Measurements from ENCODE around the gene USP51. TPM values are rescaled to one million over a fixed set of nuclear protein-coding genes. Genes with fewer than 3 reads are reported as not detected.

USP51 gene
- 4.7 TPM for polyA plus RNA-seq (2013, experiment 1 of 2)
- polyA plus RNA-seq (2013, experiment 2 of 2) = 4.7 TPM

DNA sequence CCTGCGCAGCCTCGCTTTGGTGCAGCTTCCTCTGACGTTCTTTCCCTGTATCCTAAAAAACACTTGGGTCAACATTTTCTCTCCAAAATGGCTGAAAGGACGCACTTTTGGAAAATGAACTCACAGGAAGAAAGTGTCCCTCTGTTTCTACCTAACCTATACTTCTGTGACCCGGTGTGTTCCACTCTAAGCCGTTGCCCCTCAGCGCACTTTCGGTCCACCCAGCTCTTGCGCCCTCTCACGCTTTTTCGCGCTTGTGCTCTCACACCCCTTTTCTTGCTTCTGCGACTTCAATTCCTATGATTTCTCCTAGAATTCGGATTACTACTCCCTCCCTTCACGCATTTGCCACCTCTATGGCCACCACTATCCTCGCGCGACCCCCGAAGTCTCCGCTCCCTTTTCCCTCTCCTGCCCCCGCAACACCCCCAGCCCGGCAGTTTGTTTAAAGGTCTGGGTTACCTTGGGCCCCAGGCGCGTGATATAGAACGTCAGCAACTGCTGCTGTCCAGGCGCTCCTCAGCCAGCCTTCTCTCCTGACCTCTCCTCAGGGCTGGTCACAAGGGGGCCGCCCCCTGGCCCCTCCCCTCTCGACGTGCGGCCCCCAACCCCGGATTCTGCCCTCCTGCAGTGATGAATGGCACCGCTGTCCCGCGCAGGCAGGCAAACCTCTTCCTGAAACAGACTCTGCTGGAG lies at the start of gene USP51:
Gene USP51 (minus strand): TSS at position 535 of the 696 bp plus-strand sequence. CDS start 909 bp downstream, outside the sequence.
- DNase-seq = peak; percentile 83
- H3K18ac ChIP-seq (ENCODE audit: low read length) = peak within 1 kb of the TSS; percentile 70
- H3K4me3 ChIP-seq (ENCODE audit: low read length) = peak within 1 kb of the TSS; percentile 66
- H2BK15ac ChIP-seq (replicated peaks; ENCODE audit: low read depth) = no peak within 1 kb of the TSS
- peak within 1 kb of the TSS; percentile 28 for H2BK120ac ChIP-seq (ENCODE audit: low read depth, low read length)
- H3K4me2 ChIP-seq (ENCODE audit: low read length) = peak within 1 kb of the TSS; percentile 54
- no peak within 1 kb of the TSS for H3K23ac ChIP-seq (ENCODE audit: low read length)
- no peak within 1 kb of the TSS for H3K4ac ChIP-seq (ENCODE audit: low read depth, low read length)
- H3K79me1 ChIP-seq (ENCODE audit: low read length) = no peaks in the 10 kb centered on the region
- H3K79me2 ChIP-seq (ENCODE audit: control insufficient read depth, insufficient read depth, low read length) = no peaks in the 10 kb centered on the region
- no peak within 1 kb of the TSS for H2AK5ac ChIP-seq (ENCODE audit: low read length)
- H3K9ac ChIP-seq (ENCODE audit: low read length) = peak within 1 kb of the TSS; percentile 75
- no peak within 1 kb of the TSS for H4K5ac ChIP-seq (ENCODE audit: low read length)
- no CpG with 5 or more reads among the region's 34 CpGs for whole genome bisulfite sequencing (ENCODE audit: extremely low coverage, insufficient coverage, low lambda C conversion rate)
- peak within 1 kb of the TSS; percentile 87 for H3K27ac ChIP-seq (ENCODE audit: low read depth, low read length)
- H4K8ac ChIP-seq (ENCODE audit: low read depth, low read length) = no peak within 1 kb of the TSS
- H3K56ac ChIP-seq (ENCODE audit: low read length) = peak within 1 kb of the TSS; percentile 92
- H3K27me3 ChIP-seq (ENCODE audit: insufficient read depth, low read length, poor library complexity) = no peaks in the 10 kb centered on the region
- no peak within 1 kb of the TSS for H2BK5ac ChIP-seq (ENCODE audit: low read length)
- no peaks in the 10 kb centered on the region for H3K4me1 ChIP-seq (ENCODE audit: control insufficient read depth, low read depth, low read length)
- no peaks in the 10 kb centered on the region for H3K36me3 ChIP-seq (ENCODE audit: control insufficient read depth, insufficient read depth, low read length)

DNA sequence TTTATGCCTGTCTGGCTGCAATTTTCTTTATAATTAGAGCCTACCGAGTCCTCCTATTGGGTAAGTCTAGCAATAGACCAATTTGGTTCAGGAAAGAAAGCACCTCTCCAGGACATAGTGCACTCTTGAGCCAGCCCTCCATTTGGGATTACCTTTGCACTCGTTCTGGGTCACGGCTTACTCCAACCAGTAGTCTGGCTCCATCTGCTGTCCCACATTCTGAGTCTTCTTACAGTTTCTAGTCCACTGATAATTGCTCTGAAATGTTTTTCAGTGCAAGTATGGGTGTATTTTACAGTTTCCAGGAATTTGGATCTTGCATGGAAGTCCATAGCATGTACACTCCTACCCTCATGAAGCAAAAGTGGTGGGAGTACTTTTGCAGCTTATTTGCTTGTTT lies 34.8 kb upstream of the USP51 start:
- Histone ChIP-seq H3K56ac (ENCODE audit: low read length) (no peak overlapping the region), H3K4me2 (ENCODE audit: low read length) (no peak overlapping the region), H3K4me3 (ENCODE audit: low read length) (no peak overlapping the region), H3K23ac (ENCODE audit: low read length) (no peak overlapping the region), H3K27ac (ENCODE audit: low read depth, low read length) (no peak overlapping the region), H3K4ac (ENCODE audit: low read depth, low read length) (no peak overlapping the region), H3K27me3 (ENCODE audit: insufficient read depth, low read length, poor library complexity) (no peaks in the 10 kb centered on the region), H3K79me1 (ENCODE audit: low read length) (no peaks in the 10 kb centered on the region), H3K36me3 (ENCODE audit: control insufficient read depth, insufficient read depth, low read length) (no peaks in the 10 kb centered on the region), H3K9ac (ENCODE audit: low read length) (no peak overlapping the region), H3K4me1 (ENCODE audit: control insufficient read depth, low read depth, low read length) (no peaks in the 10 kb centered on the region), H2BK120ac (ENCODE audit: low read depth, low read length) (no peak overlapping the region), H2BK5ac (ENCODE audit: low read length) (no peak overlapping the region), H4K5ac (ENCODE audit: low read length) (no peak overlapping the region), H2BK15ac (replicated peaks; ENCODE audit: low read depth) (no peak overlapping the region), H4K8ac (ENCODE audit: low read depth, low read length) (no peak overlapping the region), H3K18ac (ENCODE audit: low read length) (no peak overlapping the region), H2AK5ac (ENCODE audit: low read length) (no peak overlapping the region), H3K79me2 (ENCODE audit: control insufficient read depth, insufficient read depth, low read length) (no peaks in the 10 kb centered on the region)
- WGBS (ENCODE audit: extremely low coverage, insufficient coverage, low lambda C conversion rate) = no CpG with 5 or more reads among the region's 3 CpGs
- peak; percentile 0 for DNase-seq

DNA sequence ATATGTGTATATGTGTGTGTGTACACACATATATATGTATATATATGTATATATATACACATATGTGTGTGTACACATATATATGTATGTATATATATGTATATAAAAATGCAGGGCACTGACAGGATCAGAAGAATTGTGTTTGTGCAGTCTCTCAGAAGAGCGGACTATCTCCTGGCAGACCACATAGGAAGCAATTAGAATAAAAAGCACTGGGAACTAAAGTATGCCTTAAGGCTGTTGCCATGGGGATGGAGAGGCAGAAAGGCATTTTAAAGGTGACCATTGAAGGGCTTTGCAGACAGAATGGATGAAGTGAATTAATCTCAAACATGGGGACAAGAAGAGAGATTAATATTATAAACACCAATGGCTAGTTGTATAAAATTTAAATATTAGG lies 33.7 kb upstream of the USP51 start:
- Histone ChIP-seq H3K79me2 (ENCODE audit: control insufficient read depth, insufficient read depth, low read length) (no peaks in the 10 kb centered on the region), H3K4me3 (ENCODE audit: low read length) (no peak overlapping the region), H3K4ac (ENCODE audit: low read depth, low read length) (no peak overlapping the region), H3K9ac (ENCODE audit: low read length) (no peak overlapping the region), H2BK15ac (replicated peaks; ENCODE audit: low read depth) (no peak overlapping the region), H3K4me1 (ENCODE audit: control insufficient read depth, low read depth, low read length) (no peaks in the 10 kb centered on the region), H3K23ac (ENCODE audit: low read length) (no peak overlapping the region), H3K36me3 (ENCODE audit: control insufficient read depth, insufficient read depth, low read length) (no peaks in the 10 kb centered on the region), H3K56ac (ENCODE audit: low read length) (no peak overlapping the region), H4K5ac (ENCODE audit: low read length) (no peak overlapping the region), H3K79me1 (ENCODE audit: low read length) (no peaks in the 10 kb centered on the region), H3K27ac (ENCODE audit: low read depth, low read length) (no peak overlapping the region), H2AK5ac (ENCODE audit: low read length) (no peak overlapping the region), H3K4me2 (ENCODE audit: low read length) (no peak overlapping the region), H3K18ac (ENCODE audit: low read length) (no peak overlapping the region), H3K27me3 (ENCODE audit: insufficient read depth, low read length, poor library complexity) (no peaks in the 10 kb centered on the region), H2BK120ac (ENCODE audit: low read depth, low read length) (no peak overlapping the region), H2BK5ac (ENCODE audit: low read length) (no peak overlapping the region), H4K8ac (ENCODE audit: low read depth, low read length) (no peak overlapping the region)
- WGBS (ENCODE audit: extremely low coverage, insufficient coverage, low lambda C conversion rate) = no CpG with 5 or more reads among the region's 1 CpG
- DNase-seq = no peak

DNA sequence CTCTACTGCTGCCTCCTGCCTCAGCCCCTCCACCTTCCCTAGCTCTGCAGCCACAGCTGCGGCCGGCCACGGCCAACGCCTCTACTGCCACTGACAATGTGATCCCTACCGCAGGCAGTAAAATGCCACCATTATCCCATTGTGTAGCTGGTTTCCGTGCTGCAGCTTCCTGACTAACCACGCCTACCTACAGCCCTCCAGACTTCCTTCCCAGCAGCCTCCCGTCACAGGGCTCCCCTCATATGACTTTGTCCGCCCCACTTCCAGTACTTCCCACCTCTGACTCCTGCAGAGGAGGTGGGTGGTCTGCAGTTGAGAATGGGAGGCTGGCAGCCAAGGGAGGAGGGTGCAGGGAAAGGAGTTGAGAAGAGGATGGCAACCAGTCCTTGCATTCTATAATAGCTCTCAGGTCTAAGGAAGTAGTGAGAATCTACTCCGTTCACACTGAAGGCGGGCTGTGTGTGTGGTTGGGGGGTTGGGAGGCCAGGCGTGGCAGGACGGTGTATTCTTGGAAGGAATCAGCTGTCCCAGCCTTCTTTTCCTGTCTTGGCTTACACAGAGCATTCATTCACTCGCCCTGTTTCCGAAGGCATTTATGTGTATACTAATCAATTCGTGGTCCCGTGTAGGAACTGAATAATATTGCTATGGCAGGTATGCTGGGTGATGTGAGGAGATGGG lies 33.1 kb upstream of the USP51 start:
- Histone ChIP-seq H3K79me1 (ENCODE audit: low read length) (no peaks in the 10 kb centered on the region), H3K9ac (ENCODE audit: low read length) (no peak overlapping the region), H3K56ac (ENCODE audit: low read length) (no peak overlapping the region), H3K27me3 (ENCODE audit: insufficient read depth, low read length, poor library complexity) (no peaks in the 10 kb centered on the region), H3K79me2 (ENCODE audit: control insufficient read depth, insufficient read depth, low read length) (no peaks in the 10 kb centered on the region), H4K5ac (ENCODE audit: low read length) (no peak overlapping the region), H3K4me2 (ENCODE audit: low read length) (no peak overlapping the region), H3K4me1 (ENCODE audit: control insufficient read depth, low read depth, low read length) (no peaks in the 10 kb centered on the region), H2BK15ac (replicated peaks; ENCODE audit: low read depth) (no peak overlapping the region), H3K27ac (ENCODE audit: low read depth, low read length) (no peak overlapping the region), H3K4me3 (ENCODE audit: low read length) (no peak overlapping the region), H4K8ac (ENCODE audit: low read depth, low read length) (no peak overlapping the region), H2BK5ac (ENCODE audit: low read length) (no peak overlapping the region), H2AK5ac (ENCODE audit: low read length) (no peak overlapping the region), H3K36me3 (ENCODE audit: control insufficient read depth, insufficient read depth, low read length) (no peaks in the 10 kb centered on the region), H3K18ac (ENCODE audit: low read length) (no peak overlapping the region), H3K23ac (ENCODE audit: low read length) (no peak overlapping the region), H2BK120ac (ENCODE audit: low read depth, low read length) (no peak overlapping the region), H3K4ac (ENCODE audit: low read depth, low read length) (no peak overlapping the region)
- no CpG with 5 or more reads among the region's 17 CpGs for WGBS (ENCODE audit: extremely low coverage, insufficient coverage, low lambda C conversion rate)
- DNase-seq = no peak

DNA sequence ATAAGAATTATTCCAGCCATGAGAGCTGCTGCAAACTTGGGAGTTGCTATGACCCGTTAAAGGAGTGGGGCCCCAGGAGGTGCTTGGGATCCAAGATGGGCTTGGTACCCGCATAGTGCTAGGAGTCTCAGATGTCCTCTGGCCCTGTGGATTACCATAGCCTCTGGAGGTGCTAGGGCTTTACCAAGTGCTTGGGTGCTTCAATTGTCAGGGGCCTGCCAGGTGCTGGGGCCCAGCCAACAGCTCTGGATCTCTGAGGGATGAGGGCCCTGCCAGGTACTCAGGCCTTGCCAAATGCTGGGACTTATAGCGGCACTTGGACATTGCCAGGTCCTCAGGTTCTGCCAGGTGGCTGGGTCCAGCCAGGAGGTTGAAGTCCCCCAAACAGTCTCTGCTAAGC lies 32.0 kb upstream of the USP51 start:
- no peaks in the 10 kb centered on the region for H3K4me1 ChIP-seq (ENCODE audit: control insufficient read depth, low read depth, low read length)
- H4K8ac ChIP-seq (ENCODE audit: low read depth, low read length) = no peak overlapping the region
- H3K18ac ChIP-seq (ENCODE audit: low read length) = no peak overlapping the region
- H4K5ac ChIP-seq (ENCODE audit: low read length) = no peak overlapping the region
- no CpG with 5 or more reads among the region's 3 CpGs for WGBS (ENCODE audit: extremely low coverage, insufficient coverage, low lambda C conversion rate)
- no peak overlapping the region for H2BK15ac ChIP-seq (replicated peaks; ENCODE audit: low read depth)
- no peak overlapping the region for H3K56ac ChIP-seq (ENCODE audit: low read length)
- H3K4me3 ChIP-seq (ENCODE audit: low read length) = no peak overlapping the region
- DNase-seq = no peak
- H3K36me3 ChIP-seq (ENCODE audit: control insufficient read depth, insufficient read depth, low read length) = no peaks in the 10 kb centered on the region
- no peak overlapping the region for H2BK120ac ChIP-seq (ENCODE audit: low read depth, low read length)
- no peaks in the 10 kb centered on the region for H3K79me1 ChIP-seq (ENCODE audit: low read length)
- no peak overlapping the region for H3K23ac ChIP-seq (ENCODE audit: low read length)
- H3K4ac ChIP-seq (ENCODE audit: low read depth, low read length) = no peak overlapping the region
- H3K9ac ChIP-seq (ENCODE audit: low read length) = no peak overlapping the region
- no peak overlapping the region for H3K4me2 ChIP-seq (ENCODE audit: low read length)
- no peak overlapping the region for H3K27ac ChIP-seq (ENCODE audit: low read depth, low read length)
- H3K79me2 ChIP-seq (ENCODE audit: control insufficient read depth, insufficient read depth, low read length) = no peaks in the 10 kb centered on the region
- H3K27me3 ChIP-seq (ENCODE audit: insufficient read depth, low read length, poor library complexity) = no peaks in the 10 kb centered on the region
- no peak overlapping the region for H2AK5ac ChIP-seq (ENCODE audit: low read length)
- no peak overlapping the region for H2BK5ac ChIP-seq (ENCODE audit: low read length)

All from mesendoderm (in vitro differentiated cells).